Measurements from ENCODE around the gene MYH10.

- no peak for TF ChIP-seq CTCF (IDR thresholded peaks at IDR 0.05)
- no peak for TF ChIP-seq POLR2A (IDR thresholded peaks at IDR 0.05)
- TF ChIP-seq POLR2AphosphoS5 (IDR thresholded peaks at IDR 0.05; ENCODE audit: insufficient read depth in 1 of 2, low read depth in 1 of 2), result no peak
Measured at GRCh38 chr17:8459107-8459506, 171.4 kb downstream of the MYH10 start.
